HTR-8/SVneo (cell line): ENCODE data around the gene LMO4.

ENCODE experiments used
- DNase-seq: peaks from one replicate; pipeline ENCODE4 v3.0.0; 2011; ENCODE audit warnings: low spot score, mixed read lengths; ENCODE audit not compliant: insufficient read length
- FAIRE-seq: peaks from 2 replicates; lab custom pipeline; 2011; peaks lifted over from hg19 to GRCh38; lab: Jason Lieb, UNC

The LMO4 gene

DNA sequence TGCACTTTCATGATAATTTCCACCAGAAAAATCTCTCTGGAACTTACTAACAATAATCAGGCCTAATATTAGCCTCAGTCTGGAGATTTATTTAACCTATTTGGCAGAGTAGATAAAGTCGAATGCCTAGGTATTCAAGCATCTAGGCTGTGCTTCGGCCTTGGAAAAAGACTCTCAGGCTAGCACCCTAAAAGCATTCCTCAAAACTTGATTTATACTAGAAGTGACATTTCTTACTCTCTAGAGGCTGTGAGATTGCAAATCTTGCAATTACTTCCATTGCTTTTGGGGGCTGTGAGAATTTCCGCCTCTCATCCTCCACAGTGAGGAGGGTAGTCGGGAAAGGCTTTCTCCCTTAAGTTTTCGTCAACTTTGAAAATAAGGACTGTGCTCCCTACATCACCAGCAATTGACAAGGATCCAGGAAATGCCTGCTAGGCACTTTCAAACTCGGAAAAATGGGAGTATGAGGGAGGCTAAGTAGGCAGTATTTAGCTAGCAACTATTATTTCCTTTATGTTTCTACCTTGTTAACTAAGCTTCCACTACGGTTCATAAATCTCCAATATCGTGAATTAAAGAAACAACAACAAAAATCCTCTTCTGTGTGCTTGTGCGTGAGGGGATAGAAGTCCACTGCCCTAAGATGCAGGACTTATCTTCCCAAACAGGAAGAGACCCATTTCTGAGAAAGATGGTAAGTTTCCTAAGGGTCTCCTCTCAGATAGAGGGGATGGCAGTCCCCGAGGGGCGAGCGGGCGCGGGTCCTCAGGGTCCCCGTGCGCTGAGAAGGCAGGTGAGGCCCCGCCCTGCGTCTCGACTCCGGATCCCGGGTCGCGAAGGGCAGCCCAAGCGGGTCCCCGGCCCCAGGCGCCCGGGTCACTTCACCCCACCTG lies 1.1 kb upstream of the LMO4 start:
- FAIRE-seq = no peak
- DNase-seq = no peak

DNA sequence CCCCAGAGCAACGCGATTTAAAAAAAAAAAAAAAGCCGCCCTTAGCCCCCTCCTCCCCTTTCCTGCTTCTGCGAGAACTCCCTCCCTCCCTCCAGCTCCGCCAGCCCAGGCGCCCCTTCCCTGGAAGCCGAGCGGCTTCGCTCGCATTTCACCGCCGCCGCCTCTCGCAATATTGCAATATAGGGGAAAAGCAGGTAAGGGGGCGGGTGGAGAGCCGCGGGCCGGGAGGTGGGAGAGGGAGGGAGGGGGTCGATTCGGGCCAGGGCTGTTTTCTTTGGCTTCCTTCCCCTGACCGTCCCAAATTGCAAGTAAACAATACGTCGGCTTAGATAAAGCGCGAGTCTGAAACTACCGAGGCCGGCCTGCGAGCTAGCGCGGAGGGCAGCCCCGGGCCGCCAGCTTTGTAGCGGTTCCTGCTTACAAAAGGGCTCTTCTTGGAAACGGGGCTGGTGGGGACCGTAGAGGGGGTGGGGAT lies 408 bp downstream of the LMO4 start:
- DNase-seq = no peak
- FAIRE-seq = no peak

DNA sequence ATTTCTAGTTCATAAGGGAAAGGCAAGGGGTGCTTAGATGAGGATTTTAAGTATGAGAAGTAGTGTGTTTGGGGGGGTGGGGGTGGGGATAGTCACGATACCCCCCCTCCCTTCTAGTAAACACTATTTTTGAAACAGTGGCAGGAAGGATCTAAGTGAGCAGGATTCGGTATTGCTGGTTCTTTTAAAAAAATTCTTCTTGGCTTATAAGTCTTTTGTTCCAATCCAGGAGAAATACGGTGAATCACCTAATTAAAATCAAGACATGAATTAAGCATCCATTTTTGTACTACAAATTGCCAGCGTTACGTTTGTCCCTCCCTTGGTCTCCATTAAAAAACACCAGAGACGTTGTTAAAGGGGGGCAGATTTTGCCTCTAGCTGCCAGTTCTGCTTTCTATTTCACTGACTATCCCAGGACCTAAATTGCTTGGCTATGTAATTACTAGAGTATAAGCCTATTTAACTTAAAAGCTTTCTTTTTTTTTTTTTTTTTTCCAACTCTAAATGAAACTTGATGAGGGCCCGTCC lies 911 bp downstream of the LMO4 start:
- DNase-seq (no peak), FAIRE-seq (no peak)

DNA sequence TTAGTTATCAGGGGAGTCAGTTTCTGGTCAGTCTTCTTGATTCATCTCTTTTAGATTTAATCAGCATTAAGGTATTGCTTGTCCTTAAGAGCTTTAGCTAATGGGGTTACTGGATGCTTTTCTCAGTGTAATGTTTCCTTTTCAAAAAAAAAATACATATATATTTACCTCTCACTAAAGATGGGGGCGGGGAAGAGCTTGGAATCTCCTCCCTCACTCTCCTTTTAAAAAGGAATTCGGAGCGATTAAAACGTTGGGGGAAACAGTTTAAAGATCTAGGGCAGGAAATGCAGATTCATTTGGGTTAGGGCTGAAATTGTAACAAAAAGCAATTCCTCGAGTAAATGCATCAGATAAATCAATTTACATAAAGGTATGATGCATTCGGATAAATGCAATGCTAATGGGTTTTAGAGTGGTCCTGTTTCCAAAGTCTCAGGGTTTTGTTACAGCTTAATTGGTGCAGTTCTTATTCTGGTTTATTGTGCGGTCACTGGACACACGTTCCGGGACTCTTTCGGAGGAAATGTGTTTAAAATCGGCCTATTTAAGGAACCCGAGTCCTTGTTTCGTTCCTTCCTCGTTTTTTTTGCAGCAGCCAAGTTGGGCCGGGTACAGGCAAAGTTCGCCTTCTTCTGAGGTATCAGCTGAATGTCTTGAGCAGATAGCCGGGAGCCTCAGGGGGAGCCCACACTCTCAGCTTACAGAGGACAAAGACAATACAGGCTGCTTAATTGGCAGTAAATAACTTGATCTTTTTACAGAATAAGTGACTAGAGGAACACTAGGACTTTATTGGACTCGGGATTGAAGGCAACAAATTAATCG lies 1.6 kb downstream of the LMO4 start:
- DNase-seq (no peak), FAIRE-seq (no peak)

DNA sequence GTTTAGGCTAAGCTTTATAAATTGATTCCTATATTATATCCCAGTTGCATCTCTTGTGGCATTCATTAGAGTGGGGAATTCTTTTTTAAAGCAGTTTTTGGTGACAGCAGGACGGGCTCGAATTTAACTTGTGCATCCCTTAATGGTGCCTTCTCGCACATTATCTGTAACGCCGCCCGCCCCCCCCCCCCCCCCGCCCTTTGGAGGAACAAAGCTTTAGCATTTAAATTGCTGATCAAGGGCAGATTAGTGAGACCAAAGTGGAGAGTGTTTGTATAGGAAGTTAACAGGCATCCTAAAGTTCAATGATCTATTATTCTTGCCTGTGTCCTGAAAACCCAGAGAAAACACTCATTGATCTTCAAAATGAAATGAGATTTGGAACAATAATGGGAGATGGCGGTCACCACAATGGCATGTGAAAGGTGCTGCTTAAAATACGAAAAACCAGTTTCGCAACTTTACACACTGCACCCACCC lies 2.2 kb downstream of the LMO4 start:
- DNase-seq (no peak), FAIRE-seq (no peak)

DNA sequence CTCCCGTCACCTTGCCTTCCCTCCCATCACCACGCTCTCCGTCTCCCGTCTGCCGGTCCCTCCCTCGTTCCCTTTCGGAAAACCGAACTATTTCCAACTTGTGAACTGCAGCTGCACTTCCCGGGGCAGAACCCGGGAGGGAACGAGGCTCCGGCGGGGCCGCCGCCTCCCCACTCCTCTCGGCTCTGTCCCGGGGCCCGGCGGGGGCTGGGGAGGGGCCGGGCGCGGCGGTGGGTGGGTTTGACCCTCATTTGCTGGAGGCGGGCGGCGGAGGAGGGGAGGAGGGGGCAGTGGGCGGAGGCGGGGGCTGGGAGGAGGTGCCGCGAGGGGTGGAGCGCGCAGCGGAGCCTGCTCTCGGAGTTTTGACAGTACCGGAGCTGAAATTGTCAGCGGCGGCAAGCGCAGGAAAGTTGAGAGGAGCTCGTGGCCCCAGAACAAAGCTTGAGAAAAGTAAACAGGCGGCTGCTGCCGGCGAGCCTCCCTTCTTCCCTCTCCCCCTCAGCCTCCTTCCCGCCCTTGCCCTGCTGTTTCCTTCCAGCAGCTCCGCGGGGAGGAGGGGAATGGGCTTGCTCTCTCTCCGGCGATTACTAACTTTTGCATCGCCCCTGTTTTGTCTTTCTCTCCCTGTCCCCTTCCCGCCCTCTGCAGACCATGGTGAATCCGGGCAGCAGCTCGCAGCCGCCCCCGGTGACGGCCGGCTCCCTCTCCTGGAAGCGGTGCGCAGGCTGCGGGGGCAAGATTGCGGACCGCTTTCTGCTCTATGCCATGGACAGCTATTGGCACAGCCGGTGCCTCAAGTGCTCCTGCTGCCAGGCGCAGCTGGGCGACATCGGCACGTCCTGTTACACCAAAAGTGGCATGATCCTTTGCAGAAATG lies 2.9 kb downstream of the LMO4 start:
- no peak for DNase-seq
- FAIRE-seq = peak; percentile 44

DNA sequence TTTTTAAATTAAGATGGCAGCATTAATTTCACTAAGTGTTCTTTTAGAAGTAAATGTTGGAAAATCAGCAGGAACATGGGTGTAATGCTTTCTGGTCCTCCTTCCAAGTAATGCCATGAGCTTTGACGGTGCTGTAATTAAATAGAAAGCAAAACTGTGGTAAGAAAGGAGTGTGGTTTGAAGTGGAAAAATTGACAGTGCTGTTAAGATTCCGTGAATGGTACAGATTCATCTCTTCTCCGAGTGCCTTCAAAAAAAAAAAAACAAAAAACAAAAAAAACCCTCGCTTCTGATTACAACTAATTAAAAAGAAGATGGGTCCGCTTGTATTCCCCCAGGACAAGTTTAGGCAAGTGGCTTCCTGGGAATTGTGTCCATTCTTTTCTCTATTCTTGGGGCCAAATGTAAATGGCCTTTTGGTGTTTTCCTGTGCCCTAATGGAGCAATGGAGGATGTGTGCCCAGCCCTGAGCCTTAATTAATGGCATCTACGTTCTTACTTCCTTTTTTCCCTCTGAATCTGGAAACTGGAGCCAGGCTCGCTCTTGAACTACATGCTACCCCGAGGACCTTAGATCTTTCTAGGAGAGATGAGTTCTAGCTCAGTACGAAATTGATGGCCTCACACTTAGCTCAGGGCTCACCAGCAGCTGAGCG lies 5.1 kb downstream of the LMO4 start:
- DNase-seq (no peak), FAIRE-seq (no peak)

DNA sequence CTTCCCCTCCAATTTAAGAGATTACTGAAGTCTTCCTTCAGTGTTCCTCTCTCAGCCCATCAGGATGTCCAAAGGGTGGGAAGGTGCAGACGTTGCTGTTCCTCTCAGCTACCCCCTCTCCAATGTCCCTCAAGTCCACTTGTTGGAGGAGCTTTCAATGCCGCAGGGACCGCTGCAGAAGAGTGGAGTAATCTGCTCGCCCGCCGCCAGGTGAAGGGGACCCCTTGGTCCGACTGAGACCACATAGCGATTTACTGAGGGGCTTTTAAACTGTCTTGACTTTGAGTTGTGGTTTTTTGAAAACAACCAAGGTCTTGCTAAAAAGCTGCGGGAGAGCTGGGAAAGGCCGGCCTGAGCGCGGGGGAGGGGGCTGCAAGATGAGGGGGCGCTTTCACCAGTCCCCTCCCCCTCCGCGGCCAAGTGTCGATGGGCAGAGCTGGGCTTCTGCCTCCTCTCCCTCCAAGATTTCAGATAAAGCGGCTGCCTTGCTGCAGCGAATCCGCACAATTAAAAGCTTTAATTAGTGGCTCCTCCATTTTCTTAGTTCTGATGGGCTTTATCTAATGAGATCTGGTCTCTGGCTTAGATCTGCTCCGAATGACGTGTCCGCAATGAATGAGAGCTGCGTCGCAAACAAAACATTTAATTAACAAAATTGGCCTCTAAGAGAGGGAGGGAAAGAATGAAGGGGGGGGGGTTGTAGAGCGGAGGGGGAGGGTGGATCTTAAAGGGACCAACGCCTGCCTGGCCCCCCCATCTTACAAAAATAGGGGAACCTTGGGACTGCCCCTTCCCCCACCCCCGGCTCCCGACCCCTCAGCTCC lies 5.9 kb downstream of the LMO4 start:
- no peak for DNase-seq
- no peak for FAIRE-seq

DNA sequence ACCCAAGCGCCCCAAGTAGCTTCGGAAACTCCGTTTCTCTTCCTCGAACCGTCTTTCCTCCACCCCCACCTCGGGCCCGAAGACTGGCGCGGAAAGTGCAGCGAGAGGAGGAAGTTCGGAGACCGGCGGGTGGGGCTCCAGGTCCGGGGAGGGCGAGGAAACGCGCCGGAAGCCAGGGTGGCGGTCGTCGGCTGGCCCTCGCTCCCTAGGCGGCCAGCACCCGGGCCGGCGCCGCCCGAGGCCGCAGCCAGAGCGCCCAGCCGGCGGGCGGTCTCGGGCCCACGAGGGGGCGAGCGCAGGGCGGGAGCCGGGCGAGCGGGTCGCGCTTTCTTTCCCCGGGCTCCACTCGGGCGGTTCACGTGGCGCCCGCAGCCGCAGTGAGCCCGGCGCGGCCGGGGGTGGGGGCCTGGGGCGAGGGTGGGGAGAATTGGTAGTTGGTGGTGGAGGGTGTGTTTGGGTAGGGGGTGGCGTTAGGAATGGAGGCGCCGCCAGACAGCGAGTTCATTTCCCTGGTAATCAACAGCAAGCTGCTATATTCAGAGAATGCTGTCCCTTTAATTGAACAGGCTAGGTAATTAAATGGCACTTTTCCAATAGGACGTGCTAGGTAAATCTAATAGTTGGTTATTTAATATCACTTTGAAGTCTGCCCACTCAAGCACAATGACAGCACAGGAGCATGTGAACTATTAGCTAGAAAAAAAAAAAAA lies 6.7 kb downstream of the LMO4 start:
- DNase-seq = no peak
- FAIRE-seq = no peak

DNA sequence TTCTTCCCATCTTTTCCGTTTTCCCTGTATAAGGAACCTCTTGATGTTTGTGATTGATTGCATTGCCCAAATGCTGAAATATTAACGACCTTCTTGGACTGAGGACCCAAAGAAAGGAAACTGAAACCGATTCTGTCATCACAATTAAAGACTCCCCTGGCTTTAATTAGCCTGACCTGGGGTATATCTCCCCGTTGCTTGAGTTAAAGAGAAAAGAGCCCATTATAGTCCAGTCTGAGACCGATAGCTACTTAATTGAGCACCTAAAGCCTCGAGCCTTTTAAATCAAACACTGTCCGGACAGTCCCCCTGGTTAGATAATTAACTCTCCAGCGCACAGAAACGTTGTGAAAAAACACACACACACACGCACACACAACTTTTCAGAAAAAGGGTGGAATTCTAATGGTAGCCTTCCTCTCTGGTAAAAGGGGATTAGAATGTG lies 8.0 kb downstream of the LMO4 start:
- FAIRE-seq (no peak), DNase-seq (no peak)

DNA sequence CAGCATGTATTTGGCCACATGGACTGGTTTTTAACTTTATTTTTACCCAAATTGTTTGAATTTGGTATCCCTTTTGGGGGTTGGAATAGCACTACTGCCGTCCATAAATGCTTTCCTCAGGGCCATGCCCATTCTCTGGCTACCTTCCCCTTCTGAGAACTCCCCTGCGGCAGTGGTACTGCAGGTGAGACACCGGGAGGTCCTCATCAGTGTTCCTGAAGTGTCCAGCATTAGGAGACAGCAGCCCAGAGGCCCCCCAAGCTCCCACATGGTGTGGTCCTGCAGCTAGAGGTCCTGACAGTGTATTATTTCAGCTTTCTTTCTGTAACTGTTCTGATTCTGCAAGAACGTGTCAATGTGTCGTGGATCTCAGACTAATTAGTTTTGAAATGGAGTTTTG lies 8.9 kb downstream of the LMO4 start:
- FAIRE-seq = no peak
- DNase-seq = no peak

DNA sequence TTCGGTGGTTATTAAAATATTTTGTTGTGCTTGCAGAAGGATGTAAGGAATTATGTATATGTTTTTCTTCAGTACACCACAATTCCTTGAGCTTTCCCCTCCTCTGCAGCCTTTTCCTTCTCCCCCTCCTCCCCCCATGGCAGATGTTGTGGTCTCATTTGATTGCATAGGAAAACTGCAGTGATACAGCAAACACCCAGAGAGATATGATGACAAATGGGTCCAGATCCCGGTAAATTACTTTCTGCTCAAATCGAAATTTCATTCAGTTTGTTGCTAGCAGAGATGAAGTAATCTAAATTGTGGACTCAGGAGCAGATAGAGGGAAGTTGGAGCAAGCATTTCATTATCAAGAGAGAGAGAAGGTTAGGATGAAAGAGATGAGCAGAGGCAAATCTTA lies 9.9 kb downstream of the LMO4 start:
- FAIRE-seq (no peak), DNase-seq (no peak)

DNA sequence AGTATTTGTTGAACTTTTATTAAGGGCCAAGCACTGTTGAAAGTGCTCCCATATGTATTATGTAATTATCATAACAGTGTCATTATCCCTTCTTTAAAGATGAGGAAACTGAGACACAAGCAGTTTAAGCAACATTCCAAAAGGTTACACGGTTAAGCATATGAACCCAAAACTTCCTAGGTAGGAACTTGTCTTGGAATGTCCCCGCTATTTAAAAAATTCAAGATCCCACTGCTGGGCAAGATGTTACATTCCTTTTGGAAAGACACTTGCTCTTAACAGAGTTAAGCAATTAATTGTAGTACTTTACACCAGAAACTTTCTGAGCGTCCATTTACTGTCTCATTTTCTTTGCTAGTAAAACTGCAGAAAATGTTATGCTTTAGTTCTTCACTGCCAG lies 15.6 kb downstream of the LMO4 start:
- DNase-seq (no peak), FAIRE-seq (no peak)

DNA sequence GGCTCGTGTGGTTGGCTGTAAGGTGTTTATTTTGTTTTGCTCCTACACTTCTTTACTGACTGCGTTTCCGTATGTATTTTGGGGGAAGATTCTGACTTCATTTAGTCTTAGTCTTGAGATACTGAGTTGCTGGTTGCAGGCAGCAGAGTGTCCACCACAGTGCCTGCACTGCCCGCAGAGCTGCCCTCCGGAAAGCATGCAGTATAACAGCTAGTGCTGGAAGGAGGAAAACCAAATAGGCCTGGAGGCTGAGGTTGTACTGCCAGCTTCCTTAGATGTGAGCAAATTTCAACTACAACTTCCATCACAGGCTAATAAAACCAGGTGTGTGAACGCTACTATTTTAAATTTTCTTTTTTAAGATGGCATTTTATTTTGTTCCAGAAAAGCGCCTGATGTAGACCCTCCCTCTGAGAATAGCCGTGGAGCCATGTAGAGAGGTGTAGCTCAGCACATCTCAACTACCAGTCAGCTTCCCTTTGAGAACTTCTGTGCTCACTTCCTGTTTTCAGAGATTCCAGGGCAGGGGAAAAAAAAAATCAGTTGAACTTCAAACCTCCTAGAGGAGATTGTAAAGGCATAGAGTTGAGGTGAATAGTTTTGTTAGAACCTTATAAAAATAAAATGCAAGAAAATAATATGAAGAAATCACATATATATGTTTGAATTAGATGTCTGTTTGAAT lies 17.6 kb downstream of the LMO4 start:
- FAIRE-seq (no peak), DNase-seq (no peak)

DNA sequence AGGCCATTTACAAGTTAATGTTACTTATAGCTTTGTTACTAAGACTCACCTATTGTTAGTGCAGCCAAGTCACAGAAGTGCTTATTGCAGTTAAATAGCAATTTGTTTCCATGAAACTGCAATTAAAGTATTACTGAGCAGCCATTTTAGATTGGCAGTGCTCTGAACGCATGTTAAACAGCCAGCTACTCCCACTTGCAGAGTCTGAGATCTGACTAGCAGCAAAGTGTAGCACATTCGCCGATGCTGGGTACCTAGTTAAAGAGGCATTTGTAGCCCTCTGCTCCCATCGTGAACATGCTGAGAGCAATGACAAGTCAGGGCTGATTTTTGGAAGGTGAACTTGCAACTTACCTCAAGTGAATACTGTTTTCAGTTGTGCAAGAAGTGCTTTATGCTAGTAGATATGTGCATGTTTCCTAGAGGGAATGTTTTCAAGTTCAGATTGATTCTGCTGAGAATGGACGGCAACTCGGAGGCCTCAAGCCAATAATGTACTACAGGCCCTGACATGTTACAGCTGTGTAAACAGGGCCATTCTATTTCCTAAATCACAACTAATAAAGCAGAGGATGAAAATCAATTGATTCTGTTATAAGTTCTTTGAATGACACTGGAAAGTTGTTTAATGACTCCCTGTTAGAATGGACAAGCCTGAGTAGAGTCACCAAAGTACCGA lies 19.8 kb downstream of the LMO4 start:
- no peak for FAIRE-seq
- DNase-seq = no peak

DNA sequence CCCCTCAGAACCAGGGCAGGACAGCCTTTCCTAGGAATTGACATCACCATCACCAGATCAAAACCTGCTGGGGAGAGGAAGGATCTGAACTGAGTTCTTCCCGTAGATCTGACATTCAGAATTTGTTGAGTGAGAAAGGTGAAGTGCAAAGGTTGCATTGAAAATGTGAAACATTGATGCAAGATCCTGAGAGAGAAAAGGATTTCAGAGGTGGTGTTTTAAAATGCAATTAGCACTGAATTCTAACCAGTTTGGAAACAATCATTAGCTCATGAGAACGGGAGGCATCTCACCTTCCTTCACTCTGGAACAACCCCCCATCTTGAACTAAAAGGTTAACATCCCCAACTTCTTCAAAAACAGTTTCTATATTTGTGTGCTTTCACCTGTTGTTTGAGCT lies 20.4 kb downstream of the LMO4 start:
- FAIRE-seq (no peak), DNase-seq (no peak)

DNA sequence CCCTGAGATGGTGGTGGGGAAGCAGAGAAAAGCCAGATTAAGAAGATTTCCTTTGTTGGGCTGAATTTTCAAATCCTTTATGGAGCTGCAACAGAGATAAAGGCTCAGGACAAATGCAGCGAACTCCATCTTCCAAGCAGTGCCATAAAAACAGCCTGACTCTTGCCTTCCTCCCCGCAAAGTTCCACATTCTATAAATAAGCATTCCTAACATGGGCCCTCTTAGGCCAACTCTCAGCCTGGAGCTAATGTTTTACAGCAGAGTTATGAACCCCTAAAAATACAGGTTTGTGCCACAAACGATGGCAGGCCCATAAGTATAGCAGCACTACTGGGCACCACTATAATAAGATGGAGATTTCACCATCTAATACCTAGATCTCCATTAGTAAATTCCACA lies 27.2 kb downstream of the LMO4 start:
- FAIRE-seq (no peak), DNase-seq (no peak)
